Epithelial cell of esophagus (primary cell): ENCODE data around the gene DOHH.
"Not testable (repeated sequence)": the region's sequence is repeated elsewhere in the genome, so short reads cannot be mapped to it uniquely, and the experiment has no call there.

Experiments used
- DNase-seq: peaks from one replicate; pipeline ENCODE4 v3.0.0; 2010; ENCODE audit warnings: low read depth
- H3K4me3 ChIP-seq: 2 replicates; pipeline ENCODE4 v1.5.1; 2011; ENCODE audit warnings: mild to moderate bottlenecking, low read length, control low read depth
- CTCF ChIP-seq: IDR thresholded peaks from 2 replicates; pipeline ENCODE4 v1.5.1; 2011; ENCODE audit warnings: low read depth, mild to moderate bottlenecking, low read length, control low read depth, inconsistent platforms; ENCODE audit not compliant: insufficient read depth; ENCODE audit errors: missing control alignments

DOHH gene

GRCh38 chr19:3456925-3457527, 43.4 kb downstream of the DOHH start:
- no peak for DNase-seq
- TF ChIP-seq CTCF: no peak
- H3K4me3 ChIP-seq: no peak overlapping the region

DNA sequence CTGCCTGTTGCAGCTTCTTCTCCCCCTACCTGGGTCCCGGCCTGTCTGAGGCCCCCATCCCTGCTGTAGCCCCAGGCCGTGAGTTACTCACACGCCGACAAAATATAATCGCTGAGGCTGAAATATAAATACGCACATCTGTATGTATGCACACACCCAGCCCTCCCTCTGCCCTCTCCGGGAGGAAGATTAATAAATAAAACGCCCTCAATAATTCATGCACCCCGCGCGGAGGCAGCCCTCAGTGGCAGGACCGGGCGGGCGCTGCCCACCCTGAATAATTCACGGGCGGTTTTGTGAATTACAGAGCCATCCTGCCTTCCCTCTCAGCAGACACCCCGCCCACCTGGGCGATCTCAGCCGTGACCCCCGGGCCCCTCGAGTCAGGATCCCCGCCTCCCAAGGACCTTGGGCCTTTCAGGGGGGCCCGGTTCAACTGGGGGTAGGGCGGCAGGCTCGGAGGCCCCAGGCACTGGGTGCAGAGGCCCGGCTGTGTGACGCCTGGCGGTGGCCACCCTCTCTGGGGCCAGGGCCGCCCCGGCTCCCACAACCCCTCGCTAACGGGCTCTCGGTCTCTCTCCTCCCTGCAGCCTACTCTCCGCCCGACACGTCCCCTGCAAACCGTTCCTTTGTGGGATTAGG, 44.4 kb downstream of the DOHH start:
- no peak for DNase-seq
- no peak overlapping the region for H3K4me3 ChIP-seq
- TF ChIP-seq CTCF: no peak

DNA sequence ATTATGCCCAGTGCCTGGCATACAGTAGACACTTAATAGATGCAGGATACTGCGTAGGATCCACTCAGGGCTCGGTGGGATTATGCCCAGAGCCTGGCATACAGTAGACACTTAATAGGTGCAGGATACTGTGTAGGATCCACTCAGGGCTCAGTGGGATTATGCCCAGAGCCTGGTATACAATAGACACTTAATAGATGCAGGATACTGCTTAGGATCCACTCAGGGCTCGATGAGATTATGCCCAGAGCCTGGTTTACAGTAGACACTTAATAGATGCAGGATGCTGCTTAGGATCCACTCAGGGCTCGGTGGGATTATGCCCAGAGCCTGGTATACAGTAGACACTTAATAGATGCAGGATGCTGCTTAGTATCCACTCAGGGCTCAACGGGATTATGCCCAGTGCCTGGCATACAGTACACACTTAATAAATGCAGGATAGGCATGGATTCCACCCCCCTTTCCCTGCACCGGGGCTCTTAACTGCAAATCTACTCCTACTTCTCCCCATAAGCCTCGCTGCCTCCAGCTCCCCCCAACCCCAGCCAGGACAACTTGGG, 45.0 kb downstream of the DOHH start:
- no peak overlapping the region for H3K4me3 ChIP-seq
- DNase-seq: no peak
- TF ChIP-seq CTCF: no peak

GRCh38 chr19:3454656-3455392, 45.6 kb downstream of the DOHH start:
- DNase-seq: no peak
- TF ChIP-seq CTCF: no peak

DNA sequence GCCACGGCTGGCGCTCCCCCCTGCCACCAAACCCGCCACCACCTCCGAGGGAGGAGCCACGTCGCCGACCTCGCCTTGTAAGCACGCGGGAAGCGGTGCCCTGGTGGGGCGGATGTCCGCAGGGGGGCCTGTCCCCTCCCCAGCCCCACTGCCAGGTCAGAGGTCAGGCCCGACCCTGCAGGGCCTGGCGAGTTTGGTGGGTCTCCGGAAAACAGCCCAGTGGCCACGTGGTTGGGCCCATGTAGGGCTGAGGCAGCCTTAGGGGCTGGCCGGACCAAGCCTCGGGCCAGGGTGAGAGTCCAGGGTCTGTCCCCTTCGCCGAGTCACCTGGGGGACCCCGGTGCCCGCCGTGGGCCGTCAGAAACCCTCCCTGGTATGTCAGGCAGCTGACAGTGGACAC, 46.6 kb downstream of the DOHH start:
- no peak for TF ChIP-seq CTCF
- no peak for DNase-seq
- no peak overlapping the region for H3K4me3 ChIP-seq

More at GRCh38 chr19:3454656-3455392, 45.6 kb downstream of the DOHH start:
- H3K4me3 ChIP-seq: no peak overlapping the region

GRCh38 chr19:3452942-3453214, 47.6 kb downstream of the DOHH start:
- not testable (repeated sequence) for DNase-seq, H3K4me3 ChIP-seq

GRCh38 chr19:3452171-3452941, 48.1 kb downstream of the DOHH start:
- TF ChIP-seq CTCF: no peak
- no peak for DNase-seq

More at GRCh38 chr19:3452171-3452941, 48.1 kb downstream of the DOHH start:
- no peak overlapping the region for H3K4me3 ChIP-seq
